H1 (cell line): ENCODE results near the gene PHLDA2. TPM values are rescaled to one million over a fixed set of nuclear protein-coding genes. Genes with fewer than 3 reads are reported as not detected.

Experiments used
- CHD7 ChIP-seq: fragments of 300-600 bp; sonication (generic); IDR thresholded peaks from 2 replicates; pipeline ENCODE4 v1.7.1; 2012; ENCODE audit warnings: low read length, moderate library complexity, mild to moderate bottlenecking, inconsistent platforms; ENCODE audit not compliant: insufficient replicate concordance
- GTF2F1 ChIP-seq: IDR thresholded peaks from 2 replicates; pipeline ENCODE4 v1.6.1; 2012; ENCODE audit warnings: low read depth, low read length, improper control_type of control experiment, borderline replicate concordance
- polyA plus RNA-seq, 7 experiments: library from polyadenylated mRNA; depleted of rRNA in 3 of 7; stranded (reverse) in 5 of 7; unstranded in 2 of 7; fragments of >200 nt in 5 of 7; fragments of 200-250 nt in 2 of 7; gene quantifications; 1 replicate in 5 of 7; 2 replicates in 1 of 7; 4 replicates in 1 of 7; pipeline versions ENCODE4 v1.2.1 to v1.2.3, GENCODE V29; 2011 to 2013; ENCODE audit warnings: missing spikeins in 2 of 7, mixed read lengths in 2 of 7
- total RNA-seq: library from RNA; stranded (reverse); fragmentation: NEBNext Ultra II Directional; extraction: Animal tissue kit (Norgen Biotek cat#: 25700); gene quantifications from 2 replicates; pipeline ENCODE4 v1.2.1, GENCODE V29; 2021

Gene PHLDA2
- total and polyA plus RNA-seq, 2 of the 8 experiments (the other 6 are each of a cell fraction or from before 2014, with no cell fraction given): 5.2 to 7.6 TPM

- no peak for TF ChIP-seq CHD7
- no peak for TF ChIP-seq GTF2F1
Observed at GRCh38 chr11:2931420-2931746, 2.2 kb upstream of the PHLDA2 start (continued).
